Upper lobe of left lung (tissue), 6 donors: Measurements from ENCODE around the gene CST9L. TPM values are rescaled to one million over a fixed set of nuclear protein-coding genes. Genes with fewer than 3 reads are reported as not detected.

ENCODE experiments used
- ATAC-seq, 2 donors: fragments of 200-7000 bp; cut with Tn5 transposase; one replicate each; pipeline ENCODE4 v1.9.1; 2022; ENCODE audit warnings: mild to moderate bottlenecking in 2 of 2, moderate library complexity in 2 of 2; ENCODE audit not compliant: low FRiP score in 2 of 2
- DNase-seq, 2 donors: peaks; one replicate each; pipeline ENCODE4 v3.0.0-alpha.2; 2019 to 2020
- H3K27ac ChIP-seq, 4 donors: fragments of 200-600 bp; sonication (generic); one replicate each; pipeline ENCODE4 v1.5.1; 2016 to 2019
- H3K27me3 ChIP-seq, 4 donors: fragments of 200-600 bp; sonication (generic); one replicate each; pipeline ENCODE4 v1.5.1; 2017 to 2019
- H3K36me3 ChIP-seq, 4 donors: fragments of 200-600 bp; sonication (generic); one replicate each; pipeline ENCODE4 v1.5.1; 2016 to 2019
- H3K4me1 ChIP-seq, 4 donors: fragments of 200-600 bp; sonication (generic); one replicate each; pipeline ENCODE4 v1.5.1; 2018 to 2019
- H3K4me3 ChIP-seq, 4 donors: fragments of 200-600 bp; sonication (generic); one replicate each; pipeline ENCODE4 v1.5.1; 2017 to 2019; ENCODE audit warnings: mild to moderate bottlenecking in 2 of 4, moderate library complexity in 1 of 4
- H3K9me3 ChIP-seq, 4 donors: fragments of 200-600 bp; sonication (generic); one replicate each; pipeline ENCODE4 v1.5.1; 2018 to 2019
- CTCF ChIP-seq, 6 experiments: fragments of 450-650 bp in 4 of 6; fragments of 200-600 bp in 2 of 6; sonication (generic) in 2 of 6; IDR thresholded peaks; one replicate each; pipeline ENCODE4 v1.5.1; 2016 to 2019; ENCODE audit warnings: antibody characterized with exemption in 6 of 6
- EP300 ChIP-seq, 4 donors: sonication (generic); formaldehyde crosslinking; IDR thresholded peaks; one replicate each; pipeline ENCODE4 v1.5.1; 2017; ENCODE audit warnings: antibody characterized with exemption in 4 of 4, control low read depth in 2 of 4
- POLR2A ChIP-seq, 4 donors: fragments of 450-650 bp; IDR thresholded peaks; one replicate each; pipeline ENCODE4 v1.5.1; 2016 to 2017; ENCODE audit warnings: antibody characterized with exemption in 4 of 4, mild to moderate bottlenecking in 2 of 4
- POLR2AphosphoS5 ChIP-seq, 2 donors: sonication (generic); formaldehyde crosslinking; IDR thresholded peaks; one replicate each; pipeline ENCODE4 v1.5.1; 2017; ENCODE audit warnings: antibody characterized with exemption in 2 of 2
- WGBS, 2 donors: methylation state at CpG; one replicate each; pipeline ENCODE4 v1.1.5; 2017 to 2018; 5-methylcytosine and 5-hydroxymethylcytosine counted together
- total RNA-seq, 6 donors: library from RNA; depleted of rRNA in 4 of 6; stranded (reverse); fragments of >200 nt in 4 of 6; gene quantifications; one replicate each; pipeline versions ENCODE4 v1.1.0 to v1.2.1, GENCODE V29; 2016 to 2021
- donor health status: DM: no; HTN: no; CAD: no; lungs with moderate emphysema.
- donor health status: DM: no; HTN: yes; CAD: no; lungs with severe emphysema.

CST9L gene
- total RNA-seq, 6 donors from 2014 or later = not detected

GRCh38 chr20:23530937-23531567, 37.2 kb downstream of the CST9L start:
- no peaks in the 10 kb centered on the region for H3K27me3 ChIP-seq
- no peak for TF ChIP-seq EP300 (IDR thresholded peaks at IDR 0.05)
- no peak for TF ChIP-seq CTCF (IDR thresholded peaks at IDR 0.05)
- no peak for TF ChIP-seq POLR2AphosphoS5 (IDR thresholded peaks at IDR 0.05)
- TF ChIP-seq POLR2A (IDR thresholded peaks at IDR 0.05) = no peak
- DNase-seq (no peak), ATAC-seq (no peak)
- no peak overlapping the region for H3K4me3 ChIP-seq
- H3K36me3 ChIP-seq = no peaks in the 10 kb centered on the region
- H3K27ac ChIP-seq = no peak overlapping the region
- H3K9me3 ChIP-seq = peaks cover 0 to 11% (median 3%) of the 10 kb centered on the region in 4 donors
- no peaks in the 10 kb centered on the region for H3K4me1 ChIP-seq
- WGBS, 2 donors = 57 to 68% methylated on average over 1 of the region's 1 CpG

GRCh38 chr20:23528867-23529431, 39.3 kb downstream of the CST9L start:
- Histone ChIP-seq H3K4me1 (no peaks in the 10 kb centered on the region), H3K9me3 (peaks cover 0 to 11% (median 3%) of the 10 kb centered on the region in 4 donors), H3K4me3 (no peak overlapping the region), H3K27me3 (no peaks in the 10 kb centered on the region), H3K36me3 (no peaks in the 10 kb centered on the region), H3K27ac (no peak overlapping the region)
- TF ChIP-seq POLR2AphosphoS5 (IDR thresholded peaks at IDR 0.05) (no peak), CTCF (IDR thresholded peaks at IDR 0.05) (no peak), EP300 (IDR thresholded peaks at IDR 0.05) (no peak), POLR2A (IDR thresholded peaks at IDR 0.05) (no peak)
- WGBS, 2 donors = 44 to 74% methylated on average over 1 of the region's 1 CpG
- no peak for ATAC-seq
- no peak for DNase-seq

- Histone ChIP-seq H3K36me3 (no peaks in the 10 kb centered on the region), H3K27me3 (no peaks in the 10 kb centered on the region), H3K27ac (no peak overlapping the region), H3K9me3 (peaks cover 0 to 11% (median 3%) of the 10 kb centered on the region in 4 donors), H3K4me1 (no peaks in the 10 kb centered on the region), H3K4me3 (no peak overlapping the region)
- no peak for TF ChIP-seq CTCF (IDR thresholded peaks at IDR 0.05)
- TF ChIP-seq EP300 (IDR thresholded peaks at IDR 0.05) = no peak
- TF ChIP-seq POLR2A (IDR thresholded peaks at IDR 0.05) = no peak
- TF ChIP-seq POLR2AphosphoS5 (IDR thresholded peaks at IDR 0.05) = no peak
- ATAC-seq (no peak), DNase-seq (no peak)
- 92 to 95% methylated on average over 1 of the region's 1 CpG for WGBS, 2 donors
Measured at GRCh38 chr20:23526850-23527249, 41.4 kb downstream of the CST9L start.

GRCh38 chr20:23524146-23524545, 44.1 kb downstream of the CST9L start:
- DNase-seq (no peak), ATAC-seq (no peak)
- no peak overlapping the region for H3K27ac ChIP-seq
- peaks cover 0 to 11% (median 2%) of the 10 kb centered on the region in 4 donors for H3K9me3 ChIP-seq
- H3K36me3 ChIP-seq = no peaks in the 10 kb centered on the region
- H3K27me3 ChIP-seq = no peaks in the 10 kb centered on the region
- WGBS, 2 donors = 82 to 83% methylated on average over 10 of the region's 10 CpGs
- TF ChIP-seq EP300 (IDR thresholded peaks at IDR 0.05) (no peak), CTCF (IDR thresholded peaks at IDR 0.05) (no peak), POLR2AphosphoS5 (IDR thresholded peaks at IDR 0.05) (no peak), POLR2A (IDR thresholded peaks at IDR 0.05) (no peak)
- H3K4me3 ChIP-seq = no peak overlapping the region
- no peaks in the 10 kb centered on the region for H3K4me1 ChIP-seq

GRCh38 chr20:23520185-23520584, 48.1 kb downstream of the CST9L start:
- DNase-seq (no peak), ATAC-seq (no peak)
- no peaks in the 10 kb centered on the region for H3K27me3 ChIP-seq
- no peak for TF ChIP-seq EP300 (IDR thresholded peaks at IDR 0.05)
- TF ChIP-seq CTCF (IDR thresholded peaks at IDR 0.05) = no peak
- no peak for TF ChIP-seq POLR2A (IDR thresholded peaks at IDR 0.05)
- no peak for TF ChIP-seq POLR2AphosphoS5 (IDR thresholded peaks at IDR 0.05)
- 51 to 63% methylated on average over 2 of the region's 2 CpGs for WGBS, 2 donors
- H3K4me3 ChIP-seq = no peak overlapping the region
- no peaks in the 10 kb centered on the region for H3K9me3 ChIP-seq
- no peaks in the 10 kb centered on the region for H3K36me3 ChIP-seq
- H3K4me1 ChIP-seq = no peaks in the 10 kb centered on the region
- H3K27ac ChIP-seq = no peak overlapping the region
